IMR-90 (cell line): ENCODE measurements around the gene TMEM131L. TPM values are rescaled to one million over a fixed set of nuclear protein-coding genes. Genes with fewer than 3 reads are reported as not detected.

ENCODE experiments used
- ATAC-seq: fragments of 200-7000 bp; cut with Tn5 transposase; 2 replicates; pipeline ENCODE4 v1.9.1; 2020; ENCODE audit warnings: low read depth, mild to moderate bottlenecking, moderate library complexity
- BruUV-seq: library from RNA; stranded (reverse); fragments of 400-500 nt; replicated peaks from 2 replicates; lab custom pipeline; 2021; lab: Mats Ljungman, UMichigan
- CTCF ChIA-PET: fragments of 300-600 bp; formaldehyde crosslinking; extraction: SDS; loops from one replicate; lab custom pipeline; 2021; ENCODE audit warnings: antibody characterized with exemption; lab: Yijun Ruan, JAX
- POLR2A ChIA-PET: fragments of 300-600 bp; sonication (Branson Sonifier 250); formaldehyde crosslinking; loops from one replicate; lab custom pipeline; 2022; ENCODE audit warnings: antibody characterized with exemption; ENCODE audit not compliant: unreplicated experiment; lab: Charles Lee
- DNase-seq: peaks from one replicate; pipeline ENCODE4 v3.0.0; 2013
- H2AFZ ChIP-seq: replicated peaks from 2 replicates; pipeline ENCODE3; 2013; ENCODE audit warnings: low read length, mild to moderate bottlenecking; ENCODE audit not compliant: poor library complexity
- H2AK5ac ChIP-seq: 2 replicates; pipeline ENCODE4 v1.6.1; 2013; ENCODE audit warnings: low read depth, low read length, inconsistent platforms
- H2AK9ac ChIP-seq: replicated peaks from 2 replicates; pipeline ENCODE3; 2013; ENCODE audit warnings: mild to moderate bottlenecking, low read depth, low read length, moderate library complexity; ENCODE audit not compliant: poor library complexity
- H2BK120ac ChIP-seq: 2 replicates; pipeline ENCODE4 v1.6.1; 2013; ENCODE audit warnings: low read depth, low read length, inconsistent platforms
- H2BK15ac ChIP-seq: 3 replicates; pipeline ENCODE4 v1.6.1; 2013; ENCODE audit warnings: low read depth, low read length, inconsistent platforms
- H2BK20ac ChIP-seq: 2 replicates; pipeline ENCODE4 v1.6.1; 2013; ENCODE audit warnings: low read depth, mild to moderate bottlenecking, inconsistent platforms, low read length, moderate library complexity
- H2BK5ac ChIP-seq: 2 replicates; pipeline ENCODE4 v1.6.1; 2013; ENCODE audit warnings: mild to moderate bottlenecking, low read depth, low read length, inconsistent platforms; ENCODE audit not compliant: poor library complexity, severe bottlenecking
- H3K14ac ChIP-seq: replicated peaks from 2 replicates; pipeline ENCODE4 v1.6.1; 2013; ENCODE audit warnings: low read depth, low read length, inconsistent platforms
- H3K18ac ChIP-seq: 2 replicates; pipeline ENCODE4 v1.6.1; 2013; ENCODE audit warnings: low read depth, low read length, control low read depth
- H3K23ac ChIP-seq: 2 replicates; pipeline ENCODE4 v1.6.1; 2013; ENCODE audit warnings: low read depth, low read length, inconsistent platforms
- H3K27ac ChIP-seq: 2 replicates; pipeline ENCODE4 v1.5.1; 2013; ENCODE audit warnings: mild to moderate bottlenecking, control low read depth, low read length; ENCODE audit not compliant: insufficient read depth
- H3K27me3 ChIP-seq: 2 replicates; pipeline ENCODE4 v1.6.1; 2013; ENCODE audit warnings: low read length; ENCODE audit not compliant: control insufficient read depth, insufficient read depth
- H3K36me3 ChIP-seq: 2 replicates; pipeline ENCODE4 v1.6.1; 2013; ENCODE audit warnings: low read length, mixed read lengths; ENCODE audit not compliant: control insufficient read depth, insufficient read depth
- H3K4ac ChIP-seq: 2 replicates; pipeline ENCODE4 v1.6.1; 2013; ENCODE audit warnings: low read depth, low read length, inconsistent platforms
- H3K4me1 ChIP-seq: 2 replicates; pipeline ENCODE4 v1.6.1; 2013; ENCODE audit warnings: low read length, mixed read lengths; ENCODE audit not compliant: control insufficient read depth, insufficient read depth
- H3K4me2 ChIP-seq: 2 replicates; pipeline ENCODE4 v1.6.1; 2013; ENCODE audit warnings: low read depth, mild to moderate bottlenecking, control low read depth, low read length, moderate library complexity
- H3K4me3 ChIP-seq: 2 replicates; pipeline ENCODE4 v1.5.1; 2013; ENCODE audit warnings: low read depth, mild to moderate bottlenecking, control low read depth, low read length, moderate library complexity; ENCODE audit not compliant: insufficient read depth
- H3K56ac ChIP-seq: 2 replicates; pipeline ENCODE4 v1.6.1; 2013; ENCODE audit warnings: low read length, inconsistent platforms; ENCODE audit not compliant: insufficient read depth; ENCODE audit errors: extremely low read depth
- H3K79me1 ChIP-seq, 2 experiments: 2 replicates each; pipeline ENCODE4 v1.6.1; 2013; ENCODE audit warnings: low read length in 2 of 2, inconsistent platforms in 1 of 2, low read depth in 1 of 2
- H3K9ac ChIP-seq: 2 replicates; pipeline ENCODE4 v1.6.1; 2013; ENCODE audit warnings: low read depth, low read length, control low read depth
- H3K9me1 ChIP-seq: 2 replicates; pipeline ENCODE4 v1.6.1; 2013; ENCODE audit warnings: low read length, inconsistent platforms; ENCODE audit not compliant: insufficient read depth
- H3K9me3 ChIP-seq: 2 replicates; pipeline ENCODE4 v1.6.1; 2013; ENCODE audit warnings: low read length; ENCODE audit not compliant: control insufficient read depth, insufficient read depth
- H4K20me1 ChIP-seq: 2 replicates; pipeline ENCODE4 v1.6.1; 2013; ENCODE audit warnings: low read length, inconsistent platforms; ENCODE audit not compliant: insufficient read depth
- H4K5ac ChIP-seq: 2 replicates; pipeline ENCODE4 v1.6.1; 2013; ENCODE audit warnings: mild to moderate bottlenecking, low read depth, low read length, control low read depth
- H4K8ac ChIP-seq, 2 experiments: 2 replicates each; pipeline ENCODE4 v1.6.1; 2013; ENCODE audit warnings: low read depth in 2 of 2, low read length in 2 of 2, control low read depth in 1 of 2, inconsistent platforms in 1 of 2
- H4K91ac ChIP-seq: 2 replicates; pipeline ENCODE4 v1.6.1; 2013; ENCODE audit warnings: low read depth, low read length, inconsistent platforms; ENCODE audit not compliant: insufficient read depth
- ELK1 ChIP-seq: fragments of 150-350 bp; IDR thresholded peaks from 2 replicates; pipeline ENCODE4 v1.6.1; 2016; ENCODE audit warnings: low read depth, mild to moderate bottlenecking, low read length, moderate library complexity, borderline replicate concordance
- MAFK ChIP-seq: IDR thresholded peaks from 2 replicates; pipeline ENCODE4 v1.6.1; 2012; ENCODE audit warnings: low read depth, low read length, improper control_type of control experiment
- NFE2L2 ChIP-seq: fragments of 150-350 bp; IDR thresholded peaks from 2 replicates; pipeline ENCODE4 v1.6.1; 2016; ENCODE audit warnings: low read depth, mild to moderate bottlenecking, low read length
- RCOR1 ChIP-seq: IDR thresholded peaks from 2 replicates; pipeline ENCODE4 v1.6.1; 2012; ENCODE audit warnings: mild to moderate bottlenecking, low read length, improper control_type of control experiment; ENCODE audit not compliant: insufficient replicate concordance
- SMC3 ChIP-seq: fragments of 150-350 bp; IDR thresholded peaks from 2 replicates; pipeline ENCODE4 v1.6.1; 2016; ENCODE audit warnings: low read depth, mild to moderate bottlenecking, antibody characterized with exemption, low read length, moderate library complexity
- WGBS, 2 experiments: methylation state at CpG; one replicate each; pipeline versions ENCODE4 v1.1.5 to v1.1.7; 2013; ENCODE audit warnings: missing lambda C conversion rate in 2 of 2; ENCODE audit not compliant: insufficient read length in 1 of 2; ENCODE audit errors: extremely low coverage in 2 of 2; 5-methylcytosine and 5-hydroxymethylcytosine counted together
- dilution Hi-C: fragments of 300-500 bp; cut with HindIII; formaldehyde crosslinking; loops from one replicate; pipeline ENCODE4 v1.14.3; 2018; ENCODE audit warnings: low sequenced_read_pairs; ENCODE audit not compliant: unreplicated experiment
- in situ Hi-C: fragments of 300-500 bp; cut with MboI; formaldehyde crosslinking; loops from 3 replicates; pipeline ENCODE4 v1.14.3; 2019; ENCODE audit warnings: low sequenced_read_pairs, inconsistent platforms, mixed read lengths
- intact Hi-C: fragments of 100-400 bp; cut with micrococcal nuclease; formaldehyde crosslinking; loops from 2 replicates; pipeline ENCODE4 v1.10.0; 2022
- polyA plus RNA-seq, 3 experiments: library from polyadenylated mRNA; depleted of rRNA; stranded (reverse); fragments of >200 nt; gene quantifications; 2 replicates each; pipeline ENCODE4 v1.2.3, GENCODE V29; 2012; ENCODE audit warnings: low replicate concordance in 1 of 3
- total RNA-seq: library from RNA; depleted of rRNA; stranded (reverse); fragments of >200 nt; gene quantifications from 2 replicates; pipeline ENCODE4 v1.2.3, GENCODE V29; 2012; rRNA removed
- TF ChIP-seq, protein P1 (sequence below): conservative IDR thresholded peaks from 2 replicates; pipeline ENCODE4 v1.5.1; 2012; ENCODE audit warnings: mild to moderate bottlenecking, low read depth, low read length, improper control_type of control experiment

Gene TMEM131L
- total and polyA plus RNA-seq, 2 of the 4 experiments (the other 2 are of a cell fraction), result 8.4 to 23.8 TPM

DNA sequence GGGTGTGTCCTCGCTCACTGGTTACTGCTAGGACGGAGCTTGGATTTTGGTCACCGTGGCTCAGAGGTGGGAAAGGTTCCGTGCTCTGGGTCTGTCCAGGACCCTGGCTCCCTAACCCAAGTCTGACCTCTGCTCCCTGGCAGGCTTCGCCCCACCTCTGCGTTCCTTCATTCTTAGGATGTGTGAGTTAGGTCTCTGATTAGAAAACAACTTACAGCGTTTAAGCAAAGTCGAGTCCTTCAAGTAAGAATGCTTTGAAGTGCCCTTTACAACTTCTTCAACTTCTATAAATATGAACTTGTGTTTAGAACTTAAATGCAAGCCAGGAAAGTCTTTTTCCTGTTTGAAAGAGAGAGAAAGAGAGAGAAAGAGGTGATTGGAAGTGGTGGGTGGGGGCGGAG, 218.8 kb downstream of the TMEM131L start:
- TF ChIP-seq, protein P1, sequence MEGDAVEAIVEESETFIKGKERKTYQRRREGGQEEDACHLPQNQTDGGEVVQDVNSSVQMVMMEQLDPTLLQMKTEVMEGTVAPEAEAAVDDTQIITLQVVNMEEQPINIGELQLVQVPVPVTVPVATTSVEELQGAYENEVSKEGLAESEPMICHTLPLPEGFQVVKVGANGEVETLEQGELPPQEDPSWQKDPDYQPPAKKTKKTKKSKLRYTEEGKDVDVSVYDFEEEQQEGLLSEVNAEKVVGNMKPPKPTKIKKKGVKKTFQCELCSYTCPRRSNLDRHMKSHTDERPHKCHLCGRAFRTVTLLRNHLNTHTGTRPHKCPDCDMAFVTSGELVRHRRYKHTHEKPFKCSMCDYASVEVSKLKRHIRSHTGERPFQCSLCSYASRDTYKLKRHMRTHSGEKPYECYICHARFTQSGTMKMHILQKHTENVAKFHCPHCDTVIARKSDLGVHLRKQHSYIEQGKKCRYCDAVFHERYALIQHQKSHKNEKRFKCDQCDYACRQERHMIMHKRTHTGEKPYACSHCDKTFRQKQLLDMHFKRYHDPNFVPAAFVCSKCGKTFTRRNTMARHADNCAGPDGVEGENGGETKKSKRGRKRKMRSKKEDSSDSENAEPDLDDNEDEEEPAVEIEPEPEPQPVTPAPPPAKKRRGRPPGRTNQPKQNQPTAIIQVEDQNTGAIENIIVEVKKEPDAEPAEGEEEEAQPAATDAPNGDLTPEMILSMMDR, result no peak
- TF ChIP-seq RCOR1 (no peak), SMC3 (no peak), MAFK (no peak), ELK1 (no peak), NFE2L2 (no peak)
- no peak overlapping the region for H2AK5ac ChIP-seq
- peaks cover 5% of the 10 kb centered on the region for H3K9me3 ChIP-seq
- peak overlapping the region; percentile 35; the same call in 1 of the 2 replicates for H3K4me3 ChIP-seq
- intact Hi-C loops, result no loop called here
- H3K9ac ChIP-seq, result no peak overlapping the region
- ChIA-PET CTCF (no interaction called here), POLR2A (no interaction called here)
- dilution Hi-C loops, result no loop called here
- H3K36me3 ChIP-seq, result no peaks in the 10 kb centered on the region
- 11% methylated on average over 3 of the region's 9 CpGs; no CpG with 5 or more reads in 1 of the 2 experiments for WGBS, 2 experiments
- H2AK9ac ChIP-seq, result no peak overlapping the region
- H3K56ac ChIP-seq, result no peak overlapping the region
- no peak overlapping the region for H3K18ac ChIP-seq
- no peak overlapping the region for H3K23ac ChIP-seq
- no peaks in the 10 kb centered on the region for H3K79me1 ChIP-seq
- H2BK5ac ChIP-seq, result no peak overlapping the region
- H2BK20ac ChIP-seq, result no peak overlapping the region
- no peaks in the 10 kb centered on the region for H3K4me1 ChIP-seq
- no peak overlapping the region for H3K4ac ChIP-seq
- in situ Hi-C loops, result no loop called here
- H2BK120ac ChIP-seq, result no peak overlapping the region
- no peak overlapping the region for H4K5ac ChIP-seq
- H2AFZ ChIP-seq, result peak overlapping the region; percentile 79
- no peak overlapping the region for H2BK15ac ChIP-seq
- peak overlapping the region; percentile 80 for H3K4me2 ChIP-seq
- no peak overlapping the region for H4K91ac ChIP-seq
- peaks cover 30% of the 10 kb centered on the region for H3K27me3 ChIP-seq
- no peak for DNase-seq
- H3K27ac ChIP-seq, result no peak overlapping the region
- H4K20me1 ChIP-seq, result no peaks in the 10 kb centered on the region
- H3K14ac ChIP-seq, result no peak overlapping the region
- H3K9me1 ChIP-seq, result no peaks in the 10 kb centered on the region
- no peak for ATAC-seq
- no peak overlapping the region for H4K8ac ChIP-seq
- BruUV-seq, result no TSS peak

Other genes with a start within 250 kb of the TMEM131L start
- 0.36 and 3.3 TPM in 2 replicates for gene MND1, start 121.7 kb upstream of the TMEM131L start, total RNA-seq
- gene MND1, start 121.7 kb upstream of the TMEM131L start, polyA plus RNA-seq (2012; rRNA removed), result 2.3 and 3.5 TPM in 2 replicates
- gene TLR2, start 217.9 kb downstream of the TMEM131L start, total RNA-seq, result under 0.01 TPM in 2 replicates
- gene TLR2, start 217.9 kb downstream of the TMEM131L start, polyA plus RNA-seq (2012; rRNA removed), result 0.03 TPM in 1 of 2 replicates, not detected in the other